Thyroid gland (tissue), 4 donors: Measurements from ENCODE around the gene ARL15.

Experiments used
- POLR2A ChIP-seq, 2 donors: fragments of 450-650 bp; IDR thresholded peaks; one replicate each; pipeline ENCODE4 v1.6.1; 2017; ENCODE audit warnings: antibody characterized with exemption in 2 of 2, mild to moderate bottlenecking in 2 of 2, moderate library complexity in 1 of 2
- TF ChIP-seq, protein P1 (sequence below), 6 experiments: fragments of 200-600 bp in 3 of 6; fragments of 450-650 bp in 3 of 6; sonication (generic) in 3 of 6; IDR thresholded peaks; one replicate each; pipeline ENCODE4 v1.5.1; 2016 to 2019; ENCODE audit warnings: antibody characterized with exemption in 6 of 6, mild to moderate bottlenecking in 2 of 6, inconsistent platforms in 1 of 6, moderate library complexity in 1 of 6

DNA sequence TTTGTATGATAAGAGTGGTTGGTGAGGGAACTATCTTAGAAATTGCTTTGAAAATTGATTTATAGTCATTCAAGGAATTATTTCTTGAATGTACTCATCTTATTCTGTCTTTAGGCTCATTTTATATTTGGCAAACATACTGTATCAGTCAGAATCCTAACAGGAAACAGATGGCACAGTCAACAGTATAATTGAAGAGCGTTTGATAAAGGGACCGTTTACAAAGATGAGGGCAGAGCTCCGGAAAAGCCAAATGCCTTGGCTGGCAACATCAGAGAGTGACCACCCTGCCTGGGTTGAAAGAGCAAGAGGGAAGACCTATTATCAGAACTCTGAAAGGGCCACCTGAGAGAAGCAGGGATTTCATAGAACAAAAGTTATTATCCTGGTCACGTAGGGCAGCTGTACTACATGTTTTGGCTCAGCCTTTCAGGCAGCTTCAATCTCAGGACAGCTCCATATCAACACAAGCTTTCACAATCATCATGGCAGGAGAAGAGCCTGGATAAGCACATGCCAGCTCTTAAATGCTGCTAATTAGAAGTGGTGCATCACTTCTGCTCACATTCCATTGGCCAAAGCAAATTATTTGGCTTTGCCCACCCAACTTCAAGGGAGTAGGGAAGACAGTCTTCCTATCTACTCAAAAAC, 47.2 kb upstream of the ARL15 start:
- TF ChIP-seq, protein P1, sequence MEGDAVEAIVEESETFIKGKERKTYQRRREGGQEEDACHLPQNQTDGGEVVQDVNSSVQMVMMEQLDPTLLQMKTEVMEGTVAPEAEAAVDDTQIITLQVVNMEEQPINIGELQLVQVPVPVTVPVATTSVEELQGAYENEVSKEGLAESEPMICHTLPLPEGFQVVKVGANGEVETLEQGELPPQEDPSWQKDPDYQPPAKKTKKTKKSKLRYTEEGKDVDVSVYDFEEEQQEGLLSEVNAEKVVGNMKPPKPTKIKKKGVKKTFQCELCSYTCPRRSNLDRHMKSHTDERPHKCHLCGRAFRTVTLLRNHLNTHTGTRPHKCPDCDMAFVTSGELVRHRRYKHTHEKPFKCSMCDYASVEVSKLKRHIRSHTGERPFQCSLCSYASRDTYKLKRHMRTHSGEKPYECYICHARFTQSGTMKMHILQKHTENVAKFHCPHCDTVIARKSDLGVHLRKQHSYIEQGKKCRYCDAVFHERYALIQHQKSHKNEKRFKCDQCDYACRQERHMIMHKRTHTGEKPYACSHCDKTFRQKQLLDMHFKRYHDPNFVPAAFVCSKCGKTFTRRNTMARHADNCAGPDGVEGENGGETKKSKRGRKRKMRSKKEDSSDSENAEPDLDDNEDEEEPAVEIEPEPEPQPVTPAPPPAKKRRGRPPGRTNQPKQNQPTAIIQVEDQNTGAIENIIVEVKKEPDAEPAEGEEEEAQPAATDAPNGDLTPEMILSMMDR (IDR thresholded peaks at IDR 0.05): no peak
- no peak for TF ChIP-seq POLR2A (IDR thresholded peaks at IDR 0.05)
